HEK293 (cell line): ENCODE measurements around the gene C18orf32.

Experiments
- CTCF ChIA-PET: fragments of 350-600 bp; formaldehyde crosslinking; extraction: SDS; loops from one replicate; lab custom pipeline; 2021; ENCODE audit warnings: antibody characterized with exemption; lab: Yijun Ruan, JAX
- POLR2A ChIA-PET: fragments of 300-600 bp; formaldehyde crosslinking; extraction: SDS; loops from one replicate; lab custom pipeline; 2020; ENCODE audit warnings: antibody characterized with exemption, inconsistent platforms; lab: Yijun Ruan, JAX
- H3K27ac ChIP-seq: fragments of 200-500 bp; sonication (Bioruptor generic); 2 replicates; pipeline ENCODE4 v1.5.1; 2014; ENCODE audit warnings: low read depth, low read length, control low read depth, inconsistent platforms; ENCODE audit errors: extremely low read depth
- H3K36me3 ChIP-seq, 2 experiments: fragments of 200-500 bp in 1 of 2; sonication (Bioruptor generic) in 1 of 2; 1 replicate in 1 of 2; 2 replicates in 1 of 2; pipeline ENCODE4 v1.5.1; 2014 to 2017; ENCODE audit warnings: inconsistent platforms in 2 of 2, low read length in 2 of 2; ENCODE audit not compliant: control insufficient read depth in 2 of 2, insufficient read depth in 1 of 2
- H3K4me1 ChIP-seq: fragments of 200-500 bp; sonication (Bioruptor generic); 2 replicates; pipeline ENCODE4 v1.5.1; 2014; ENCODE audit warnings: mild to moderate bottlenecking, low read length, inconsistent platforms; ENCODE audit not compliant: control insufficient read depth, insufficient read depth
- H3K4me3 ChIP-seq: 2 replicates; pipeline ENCODE4 v1.5.1; 2011; ENCODE audit warnings: low read depth, mild to moderate bottlenecking, control low read depth, low read length, moderate library complexity
- H3K9me3 ChIP-seq: fragments of 200-500 bp; sonication (Bioruptor generic); 2 replicates; pipeline ENCODE4 v1.5.1; 2014; ENCODE audit warnings: low read depth, low read length, inconsistent platforms; ENCODE audit not compliant: control insufficient read depth, insufficient read depth
- ELK4 ChIP-seq: IDR thresholded peaks from 2 replicates; pipeline ENCODE4 v1.6.1; 2011; ENCODE audit warnings: mild to moderate bottlenecking, low read depth, low read length, borderline replicate concordance
- IKZF3 ChIP-seq: fragments of 450-650 bp; IDR thresholded peaks from 2 replicates; pipeline ENCODE4 v1.5.0; 2018; ENCODE audit warnings: missing biosample characterization, mild to moderate bottlenecking, missing genetic modification characterization, moderate library complexity
- KLF17 ChIP-seq: fragments of 450-650 bp; formaldehyde crosslinking; IDR thresholded peaks from 2 replicates; pipeline ENCODE4 v1.5.1; 2016; ENCODE audit warnings: missing biosample characterization, missing genetic modification characterization
- KLF9 ChIP-seq: fragments of 450-650 bp; formaldehyde crosslinking; IDR thresholded peaks from 2 replicates; pipeline ENCODE4 v1.5.1; 2016; ENCODE audit warnings: missing biosample characterization, missing genetic modification characterization, low read depth
- MZF1 ChIP-seq: fragments of 450-650 bp; formaldehyde crosslinking; IDR thresholded peaks from 2 replicates; pipeline ENCODE4 v1.5.1; 2017; ENCODE audit warnings: missing biosample characterization, missing genetic modification characterization, borderline replicate concordance
- PRDM1 ChIP-seq: fragments of 450-650 bp; formaldehyde crosslinking; IDR thresholded peaks from 2 replicates; pipeline ENCODE4; 2016; ENCODE audit warnings: missing biosample characterization, missing genetic modification characterization
- WT1 ChIP-seq: fragments of 450-650 bp; formaldehyde crosslinking; IDR thresholded peaks from 2 replicates; pipeline ENCODE4 v1.5.1; 2016; ENCODE audit warnings: missing biosample characterization, missing genetic modification characterization
- ZBTB1 ChIP-seq: fragments of 450-650 bp; formaldehyde crosslinking; IDR thresholded peaks from 2 replicates; pipeline ENCODE4 v1.5.1; 2016; ENCODE audit warnings: missing biosample characterization, missing genetic modification characterization
- ZNF112 ChIP-seq: fragments of 450-650 bp; formaldehyde crosslinking; IDR thresholded peaks from 2 replicates; pipeline ENCODE4 v1.5.0; 2017; ENCODE audit warnings: missing biosample characterization, missing genetic modification characterization
- ZNF214 ChIP-seq: fragments of 450-650 bp; formaldehyde crosslinking; IDR thresholded peaks from 2 replicates; pipeline ENCODE4 v1.5.1; 2017; ENCODE audit warnings: missing biosample characterization, mild to moderate bottlenecking, missing genetic modification characterization, borderline replicate concordance
- ZNF473 ChIP-seq: fragments of 450-650 bp; formaldehyde crosslinking; IDR thresholded peaks from 2 replicates; pipeline ENCODE4 v1.5.1; 2017; ENCODE audit warnings: missing biosample characterization, missing genetic modification characterization
- ZNF544 ChIP-seq: fragments of 450-650 bp; formaldehyde crosslinking; IDR thresholded peaks from 2 replicates; pipeline ENCODE4 v1.5.0; 2017; ENCODE audit warnings: missing biosample characterization, missing genetic modification characterization
- ZNF580 ChIP-seq: fragments of 450-650 bp; formaldehyde crosslinking; IDR thresholded peaks from 2 replicates; pipeline ENCODE4 v1.5.1; 2016; ENCODE audit warnings: missing biosample characterization, missing genetic modification characterization
- ZNF623 ChIP-seq: fragments of 450-650 bp; formaldehyde crosslinking; IDR thresholded peaks from 2 replicates; pipeline ENCODE4 v1.5.1; 2016; ENCODE audit warnings: missing biosample characterization, missing genetic modification characterization
- ZNF629 ChIP-seq: fragments of 450-650 bp; formaldehyde crosslinking; IDR thresholded peaks from 2 replicates; pipeline ENCODE4 v1.5.1; 2017; ENCODE audit warnings: missing biosample characterization, missing genetic modification characterization
- ZNF660 ChIP-seq: fragments of 450-650 bp; IDR thresholded peaks from 2 replicates; pipeline ENCODE4 v1.5.1; 2018; ENCODE audit warnings: missing biosample characterization, mild to moderate bottlenecking, missing genetic modification characterization
- ZNF664 ChIP-seq: fragments of 450-650 bp; formaldehyde crosslinking; IDR thresholded peaks from 2 replicates; pipeline ENCODE4 v1.5.1; 2016; ENCODE audit warnings: missing biosample characterization, missing genetic modification characterization
- ZNF707 ChIP-seq: fragments of 450-650 bp; formaldehyde crosslinking; IDR thresholded peaks from 2 replicates; pipeline ENCODE4 v1.5.1; 2016; ENCODE audit warnings: missing biosample characterization, missing genetic modification characterization
- ZNF843 ChIP-seq: fragments of 450-650 bp; formaldehyde crosslinking; IDR thresholded peaks from 2 replicates; pipeline ENCODE4 v1.5.1; 2016; ENCODE audit warnings: missing biosample characterization, missing genetic modification characterization
- TF ChIP-seq, protein P1 (sequence below): fragments of 450-650 bp; formaldehyde crosslinking; IDR thresholded peaks from 2 replicates; pipeline ENCODE4 v1.5.1; 2016; ENCODE audit warnings: missing biosample characterization, missing genetic modification characterization
- TF ChIP-seq, protein P2 (sequence below): fragments of 450-650 bp; formaldehyde crosslinking; IDR thresholded peaks from 2 replicates; pipeline ENCODE4 v1.5.1; 2016; ENCODE audit warnings: missing biosample characterization, missing genetic modification characterization, low read depth
- TF ChIP-seq, protein P3 (sequence below): fragments of 450-650 bp; formaldehyde crosslinking; IDR thresholded peaks from 2 replicates; pipeline ENCODE4 v1.5.1; 2016; ENCODE audit warnings: missing biosample characterization, missing genetic modification characterization

Gene C18orf32

DNA sequence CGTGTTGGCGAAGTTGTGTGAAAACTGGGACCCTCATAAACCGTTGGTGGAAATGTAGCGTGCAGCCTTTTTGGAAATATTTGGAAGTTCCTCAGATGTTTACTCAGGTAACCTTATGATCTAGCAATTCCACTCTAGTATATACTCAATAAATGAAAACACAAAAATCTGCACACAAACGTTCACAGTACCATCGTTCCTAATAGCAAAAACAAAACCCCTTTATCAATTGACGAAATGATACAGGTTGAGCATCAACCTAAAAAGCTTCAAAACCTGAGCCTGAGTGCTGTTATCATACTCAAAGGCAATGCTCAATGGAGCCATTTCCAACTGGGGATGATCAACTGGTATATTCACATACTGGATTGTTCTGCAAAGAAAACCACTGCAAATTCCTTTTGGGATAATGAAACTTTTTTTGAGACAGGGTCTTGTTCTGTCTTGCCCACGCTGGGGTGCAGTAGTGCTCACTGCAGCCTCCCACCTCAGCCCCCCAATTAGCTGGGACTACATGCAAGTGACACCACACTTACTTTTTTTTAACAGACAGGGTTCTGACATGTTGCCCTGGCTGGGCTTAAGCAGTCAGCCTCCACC is 777 bp upstream of the C18orf32 start (continued):
- TF ChIP-seq ZNF660 (tag by site-specific recombination) (no peak; the same call in 1 of the 2 replicates), KLF17 (tag by site-specific recombination) (no peak), ZNF473 (no peak), ZNF664 (tag by site-specific recombination) (peak; percentile 69; the same call in 1 of the 2 replicates), ZNF580 (tag by site-specific recombination) (no peak), WT1 (tag by site-specific recombination) (peak; percentile 5; the same call in 1 of the 2 replicates), ZNF544 (tag by site-specific recombination) (no peak), ZNF623 (tag by site-specific recombination) (no peak; the same call in none of the 2 replicates), KLF9 (tag by site-specific recombination) (no peak), MZF1 (tag by site-specific recombination) (0 out of 2 replicates have a peak, but pooled peaks have one; percentile 17), IKZF3 (tag by site-specific recombination) (no peak), ZNF629 (peak; percentile 60; the same call in 1 of the 2 replicates)
- TF ChIP-seq, protein P1, sequence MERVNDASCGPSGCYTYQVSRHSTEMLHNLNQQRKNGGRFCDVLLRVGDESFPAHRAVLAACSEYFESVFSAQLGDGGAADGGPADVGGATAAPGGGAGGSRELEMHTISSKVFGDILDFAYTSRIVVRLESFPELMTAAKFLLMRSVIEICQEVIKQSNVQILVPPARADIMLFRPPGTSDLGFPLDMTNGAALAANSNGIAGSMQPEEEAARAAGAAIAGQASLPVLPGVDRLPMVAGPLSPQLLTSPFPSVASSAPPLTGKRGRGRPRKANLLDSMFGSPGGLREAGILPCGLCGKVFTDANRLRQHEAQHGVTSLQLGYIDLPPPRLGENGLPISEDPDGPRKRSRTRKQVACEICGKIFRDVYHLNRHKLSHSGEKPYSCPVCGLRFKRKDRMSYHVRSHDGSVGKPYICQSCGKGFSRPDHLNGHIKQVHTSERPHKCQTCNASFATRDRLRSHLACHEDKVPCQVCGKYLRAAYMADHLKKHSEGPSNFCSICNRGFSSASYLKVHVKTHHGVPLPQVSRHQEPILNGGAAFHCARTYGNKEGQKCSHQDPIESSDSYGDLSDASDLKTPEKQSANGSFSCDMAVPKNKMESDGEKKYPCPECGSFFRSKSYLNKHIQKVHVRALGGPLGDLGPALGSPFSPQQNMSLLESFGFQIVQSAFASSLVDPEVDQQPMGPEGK, result peak; percentile 21

DNA sequence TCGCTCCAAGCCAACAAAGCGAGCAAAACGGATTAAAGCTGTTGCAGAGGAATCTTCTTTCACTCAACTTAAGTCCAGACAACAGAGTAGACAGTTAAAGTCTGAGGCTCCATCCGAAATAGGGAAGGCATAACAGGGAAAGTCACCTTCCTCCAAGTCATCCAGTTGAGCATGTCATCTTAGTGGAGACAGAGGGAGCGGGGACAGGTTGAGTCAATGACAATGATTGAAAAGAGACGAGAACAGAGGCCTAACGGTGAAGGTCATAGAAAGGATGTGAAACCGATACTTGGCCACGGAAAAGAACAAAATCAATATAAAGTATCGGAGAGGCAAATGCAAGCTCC is 455 bp downstream of the C18orf32 start:
- CTCF ChIA-PET, result interaction anchor here (0.6 to 2.3 kb wide), 4 partner anchors 39 to 507 kb away, joined by 3 to 12 read pairs (median 4); no protein-coding TSS in a partner anchor
- POLR2A ChIA-PET, result interaction anchor here (0.5 to 2.2 kb wide), 30 partner anchors 8 to 811 kb away, joined by 3 to 41 read pairs (median 4); partner anchors contain the start of genes ACAA2, DYM and MBD1
- peak overlapping the region; percentile 88 for H3K27ac ChIP-seq
- no peaks in the 10 kb centered on the region for H3K9me3 ChIP-seq
- peaks cover 59 to 61% of the 10 kb centered on the region in 2 experiments for H3K36me3 ChIP-seq
- H3K4me1 ChIP-seq, result peaks cover 22% of the 10 kb centered on the region
- TF ChIP-seq, protein P2, sequence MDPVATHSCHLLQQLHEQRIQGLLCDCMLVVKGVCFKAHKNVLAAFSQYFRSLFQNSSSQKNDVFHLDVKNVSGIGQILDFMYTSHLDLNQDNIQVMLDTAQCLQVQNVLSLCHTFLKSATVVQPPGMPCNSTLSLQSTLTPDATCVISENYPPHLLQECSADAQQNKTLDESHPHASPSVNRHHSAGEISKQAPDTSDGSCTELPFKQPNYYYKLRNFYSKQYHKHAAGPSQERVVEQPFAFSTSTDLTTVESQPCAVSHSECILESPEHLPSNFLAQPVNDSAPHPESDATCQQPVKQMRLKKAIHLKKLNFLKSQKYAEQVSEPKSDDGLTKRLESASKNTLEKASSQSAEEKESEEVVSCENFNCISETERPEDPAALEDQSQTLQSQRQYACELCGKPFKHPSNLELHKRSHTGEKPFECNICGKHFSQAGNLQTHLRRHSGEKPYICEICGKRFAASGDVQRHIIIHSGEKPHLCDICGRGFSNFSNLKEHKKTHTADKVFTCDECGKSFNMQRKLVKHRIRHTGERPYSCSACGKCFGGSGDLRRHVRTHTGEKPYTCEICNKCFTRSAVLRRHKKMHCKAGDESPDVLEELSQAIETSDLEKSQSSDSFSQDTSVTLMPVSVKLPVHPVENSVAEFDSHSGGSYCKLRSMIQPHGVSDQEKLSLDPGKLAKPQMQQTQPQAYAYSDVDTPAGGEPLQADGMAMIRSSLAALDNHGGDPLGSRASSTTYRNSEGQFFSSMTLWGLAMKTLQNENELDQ, result no peak
- TF ChIP-seq ZBTB1 (0 out of 2 replicates have a peak, but pooled peaks have one; percentile 7), PRDM1 (peak; percentile 83)
- TF ChIP-seq, all 188 proteins: peak for 2
- H3K4me3 ChIP-seq, result peak overlapping the region; percentile 70

DNA sequence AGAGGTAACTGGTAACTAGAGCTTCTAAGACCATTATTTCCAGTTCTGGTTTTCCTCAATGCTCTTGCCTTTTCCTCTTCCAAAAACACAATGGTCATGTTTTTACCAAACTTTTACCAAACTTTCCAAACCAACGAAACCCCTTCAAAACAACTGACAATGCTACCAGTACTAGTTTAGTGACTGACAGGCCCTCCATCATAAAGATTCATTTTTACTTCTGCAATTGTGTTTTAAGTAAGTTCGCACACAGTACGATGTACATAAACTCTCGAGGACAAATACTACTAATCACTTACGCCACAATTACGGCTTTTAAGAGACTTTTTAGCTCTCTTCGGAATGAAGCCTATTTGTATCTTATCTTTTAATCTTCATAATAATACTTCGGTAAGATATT is 900 bp downstream of the C18orf32 start:
- CTCF ChIA-PET, result interaction anchor here (0.6 to 2.3 kb wide), 7 partner anchors 21 to 507 kb away, joined by 3 to 12 read pairs (median 4); no protein-coding TSS in a partner anchor
- Histone ChIP-seq H3K27ac (0 out of 2 replicates have a peak overlapping the region, but pooled peaks have one; percentile 88), H3K4me1 (peaks cover 22% of the 10 kb centered on the region), H3K4me3 (peak overlapping the region; percentile 70), H3K9me3 (no peaks in the 10 kb centered on the region), H3K36me3 (peaks cover 61% of the 10 kb centered on the region in 2 experiments)
- POLR2A ChIA-PET, result interaction anchor here (0.5 to 2.2 kb wide), 21 partner anchors 8 to 1441 kb away, joined by 3 to 41 read pairs (median 4); partner anchors contain the start of genes ACAA2 and DYM
- TF ChIP-seq ZNF214, result no peak
- no peak for TF ChIP-seq ZNF707
- TF ChIP-seq, protein P1, result no peak
- no peak for TF ChIP-seq ZNF112 (tag by site-specific recombination)
- TF ChIP-seq ZNF629, result no peak
- TF ChIP-seq, protein P3, sequence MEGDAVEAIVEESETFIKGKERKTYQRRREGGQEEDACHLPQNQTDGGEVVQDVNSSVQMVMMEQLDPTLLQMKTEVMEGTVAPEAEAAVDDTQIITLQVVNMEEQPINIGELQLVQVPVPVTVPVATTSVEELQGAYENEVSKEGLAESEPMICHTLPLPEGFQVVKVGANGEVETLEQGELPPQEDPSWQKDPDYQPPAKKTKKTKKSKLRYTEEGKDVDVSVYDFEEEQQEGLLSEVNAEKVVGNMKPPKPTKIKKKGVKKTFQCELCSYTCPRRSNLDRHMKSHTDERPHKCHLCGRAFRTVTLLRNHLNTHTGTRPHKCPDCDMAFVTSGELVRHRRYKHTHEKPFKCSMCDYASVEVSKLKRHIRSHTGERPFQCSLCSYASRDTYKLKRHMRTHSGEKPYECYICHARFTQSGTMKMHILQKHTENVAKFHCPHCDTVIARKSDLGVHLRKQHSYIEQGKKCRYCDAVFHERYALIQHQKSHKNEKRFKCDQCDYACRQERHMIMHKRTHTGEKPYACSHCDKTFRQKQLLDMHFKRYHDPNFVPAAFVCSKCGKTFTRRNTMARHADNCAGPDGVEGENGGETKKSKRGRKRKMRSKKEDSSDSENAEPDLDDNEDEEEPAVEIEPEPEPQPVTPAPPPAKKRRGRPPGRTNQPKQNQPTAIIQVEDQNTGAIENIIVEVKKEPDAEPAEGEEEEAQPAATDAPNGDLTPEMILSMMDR (tag by site-specific recombination), result no peak
- TF ChIP-seq ELK4, result no peak
- no peak for TF ChIP-seq ZNF843 (tag by site-specific recombination)
